Measurements from ENCODE around the gene KLK8.
"Not testable (repeated sequence)": the region's sequence is repeated elsewhere in the genome, so short reads cannot be mapped to it uniquely, and the experiment has no call there.

KLK8 gene

GRCh38 chr19:50998061-50998460 lies 3.3 kb downstream of the KLK8 start:
- no peak for DNase-seq (ENCODE audit: low read depth)
- TF ChIP-seq, protein P1, sequence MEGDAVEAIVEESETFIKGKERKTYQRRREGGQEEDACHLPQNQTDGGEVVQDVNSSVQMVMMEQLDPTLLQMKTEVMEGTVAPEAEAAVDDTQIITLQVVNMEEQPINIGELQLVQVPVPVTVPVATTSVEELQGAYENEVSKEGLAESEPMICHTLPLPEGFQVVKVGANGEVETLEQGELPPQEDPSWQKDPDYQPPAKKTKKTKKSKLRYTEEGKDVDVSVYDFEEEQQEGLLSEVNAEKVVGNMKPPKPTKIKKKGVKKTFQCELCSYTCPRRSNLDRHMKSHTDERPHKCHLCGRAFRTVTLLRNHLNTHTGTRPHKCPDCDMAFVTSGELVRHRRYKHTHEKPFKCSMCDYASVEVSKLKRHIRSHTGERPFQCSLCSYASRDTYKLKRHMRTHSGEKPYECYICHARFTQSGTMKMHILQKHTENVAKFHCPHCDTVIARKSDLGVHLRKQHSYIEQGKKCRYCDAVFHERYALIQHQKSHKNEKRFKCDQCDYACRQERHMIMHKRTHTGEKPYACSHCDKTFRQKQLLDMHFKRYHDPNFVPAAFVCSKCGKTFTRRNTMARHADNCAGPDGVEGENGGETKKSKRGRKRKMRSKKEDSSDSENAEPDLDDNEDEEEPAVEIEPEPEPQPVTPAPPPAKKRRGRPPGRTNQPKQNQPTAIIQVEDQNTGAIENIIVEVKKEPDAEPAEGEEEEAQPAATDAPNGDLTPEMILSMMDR (IDR thresholded peaks at IDR 0.05; ENCODE audit: control insufficient read depth, insufficient read depth, low read depth, low read length, missing control alignments), result no peak
- no peak overlapping the region for H3K4me3 ChIP-seq (ENCODE audit: control insufficient read depth, low read depth, low read length)

- TF ChIP-seq, protein P1 (IDR thresholded peaks at IDR 0.05; ENCODE audit: control insufficient read depth, insufficient read depth, low read depth, low read length, missing control alignments), result no peak
- H3K4me3 ChIP-seq (ENCODE audit: control insufficient read depth, low read depth, low read length), result no peak overlapping the region
- DNase-seq (ENCODE audit: low read depth), result no peak
Measured at GRCh38 chr19:50994129-50994528, 7.3 kb downstream of the KLK8 start.

DNA sequence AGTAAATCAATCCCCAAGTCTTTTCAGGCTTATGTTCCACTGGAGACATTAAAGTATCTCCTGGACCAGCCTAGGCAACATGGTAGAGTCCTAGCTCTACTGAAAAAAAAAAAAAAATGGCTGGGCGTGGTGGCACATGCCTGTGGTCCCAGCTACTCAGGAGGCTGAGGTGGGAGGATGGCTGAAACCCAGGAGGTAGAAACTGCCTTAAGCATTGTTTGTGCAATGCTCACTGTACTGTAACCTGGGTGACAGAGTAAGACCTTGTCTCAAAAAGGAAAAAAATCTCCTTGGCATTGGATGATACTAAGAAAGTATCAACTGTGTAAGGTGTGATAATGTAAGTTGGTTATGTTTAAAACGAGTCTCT lies 8.8 kb downstream of the KLK8 start:
- DNase-seq (ENCODE audit: low read depth), result no peak
- TF ChIP-seq, protein P1 (IDR thresholded peaks at IDR 0.05; ENCODE audit: control insufficient read depth, insufficient read depth, low read depth, low read length, missing control alignments), result no peak
- no peak overlapping the region for H3K4me3 ChIP-seq (ENCODE audit: control insufficient read depth, low read depth, low read length)

DNA sequence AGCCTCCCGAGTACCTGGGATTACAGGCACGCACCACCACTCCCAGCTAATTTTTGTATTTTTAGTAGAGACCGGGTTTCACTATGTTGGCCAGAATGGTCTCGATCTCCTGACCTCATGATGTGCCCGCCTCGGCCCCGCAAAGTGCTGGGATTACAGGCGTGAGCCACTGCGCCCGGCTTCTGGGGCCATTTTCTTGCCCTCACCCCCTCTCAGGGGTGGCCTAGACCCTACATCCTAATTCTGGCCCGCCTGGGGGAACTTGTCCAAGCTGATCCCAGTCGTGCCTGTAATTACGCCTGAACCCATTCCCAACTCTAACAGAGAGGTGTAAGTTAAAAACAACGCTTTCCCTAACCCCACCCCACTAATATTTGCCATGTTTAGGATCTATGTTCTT lies 17.0 kb downstream of the KLK8 start:
- not testable (repeated sequence) for DNase-seq (ENCODE audit: low read depth); H3K4me3 ChIP-seq (ENCODE audit: control insufficient read depth, low read depth, low read length)

DNA sequence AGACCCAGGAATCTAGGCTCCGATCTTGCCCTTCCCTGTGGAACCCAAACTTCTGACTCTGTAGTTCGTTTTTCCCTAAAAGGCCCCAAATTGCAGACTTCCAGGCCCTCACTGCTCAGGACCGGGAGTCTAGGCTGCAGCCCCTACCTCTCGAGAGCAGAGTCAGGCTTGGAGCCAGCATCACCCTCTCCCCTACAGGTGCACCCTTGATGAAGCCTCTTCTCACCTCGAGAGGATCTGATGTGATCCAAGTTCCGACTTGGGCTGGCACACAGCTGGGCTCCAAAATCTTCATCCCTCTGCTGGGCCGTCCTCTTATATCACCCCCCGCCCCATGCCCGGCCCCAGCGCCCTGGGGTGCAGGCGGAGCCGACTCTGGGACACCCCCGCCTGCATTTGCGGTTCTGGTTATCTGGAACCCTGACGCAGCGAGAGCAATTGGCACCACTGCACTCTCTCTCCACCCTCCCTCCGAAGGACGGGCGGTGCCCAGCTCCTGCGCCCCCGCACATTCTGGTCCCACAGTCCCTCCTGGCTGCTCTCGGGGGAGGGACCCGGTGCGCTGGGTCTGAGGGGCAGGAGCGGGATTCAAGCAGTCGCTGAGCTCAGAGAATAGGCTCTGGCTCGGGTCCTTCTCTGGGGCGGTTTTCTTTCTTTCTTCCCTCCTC lies 17.6 kb downstream of the KLK8 start, which contains the start of gene KLK7:
TSS of gene KLK7 (minus strand) at position 293 of the 668 bp plus-strand sequence. CDS start 1,518 bp downstream, outside the sequence.
- DNase-seq (ENCODE audit: low read depth), result no peak
- H3K4me3 ChIP-seq (ENCODE audit: control insufficient read depth, low read depth, low read length), result no peak within 1 kb of the TSS
- TF ChIP-seq, protein P1 (IDR thresholded peaks at IDR 0.05; ENCODE audit: control insufficient read depth, insufficient read depth, low read depth, low read length, missing control alignments), result no peak

GRCh38 chr19:50982186-50982585 lies 19.2 kb downstream of the KLK8 start:
- TF ChIP-seq, protein P1 (IDR thresholded peaks at IDR 0.05; ENCODE audit: control insufficient read depth, insufficient read depth, low read depth, low read length, missing control alignments), result no peak
- DNase-seq (ENCODE audit: low read depth), result no peak
- H3K4me3 ChIP-seq (ENCODE audit: control insufficient read depth, low read depth, low read length), result no peak overlapping the region

- H3K4me3 ChIP-seq (ENCODE audit: control insufficient read depth, low read depth, low read length), result no peak overlapping the region
- no peak for DNase-seq (ENCODE audit: low read depth)
- TF ChIP-seq, protein P1 (IDR thresholded peaks at IDR 0.05; ENCODE audit: control insufficient read depth, insufficient read depth, low read depth, low read length, missing control alignments), result no peak
Measured at GRCh38 chr19:50981587-50982146, 19.7 kb downstream of the KLK8 start.
